Measurements from ENCODE around the gene GPHN. TPM values are rescaled to one million over a fixed set of nuclear protein-coding genes. Genes with fewer than 3 reads are reported as not detected.

GPHN gene
- total and polyA plus RNA-seq, 4 donors = 9.1 to 57.6 (median 33.9) TPM

- TF ChIP-seq CTCF (IDR thresholded peaks at IDR 0.05; ENCODE audit: control extremely low read depth, extremely low read depth) = no peak
- peaks cover 0 to 16% (median 2%) of the 10 kb centered on the region in 4 donors for H3K9me3 ChIP-seq (ENCODE audit: control insufficient read depth in 4 of 4, insufficient read depth in 3 of 4, low read length in 3 of 4)
- WGBS, 2 donors = 95 to 98% methylated on average over 4 of the region's 4 CpGs
- no peak for ATAC-seq (ENCODE audit: insufficient read depth, low FRiP score)
- no peak overlapping the region for H3K27ac ChIP-seq (ENCODE audit: low read depth in 1 of 2, low read length in 1 of 2)
- H3K4me1 ChIP-seq (ENCODE audit: control insufficient read depth in 5 of 5, insufficient read depth in 5 of 5, low read length in 5 of 5) = no peaks in the 10 kb centered on the region
- H3K9ac ChIP-seq (ENCODE audit: insufficient read depth in 1 of 2, low read length in 2 of 2) = no peak overlapping the region
- H3K36me3 ChIP-seq (ENCODE audit: control insufficient read depth in 4 of 4, insufficient read depth in 4 of 4, low read length in 4 of 4) = no peaks in the 10 kb centered on the region
- no peaks in the 10 kb centered on the region for H3K27me3 ChIP-seq (ENCODE audit: control insufficient read depth in 3 of 3, insufficient read depth in 3 of 3, low read length in 2 of 3)
- no peak for DNase-seq
- no peak overlapping the region for H3K4me3 ChIP-seq
Measured at GRCh38 chr14:66595394-66595793, 87.4 kb downstream of the GPHN start.

GRCh38 chr14:66596241-66596985, 88.5 kb downstream of the GPHN start:
- no peaks in the 10 kb centered on the region for H3K27me3 ChIP-seq (ENCODE audit: control insufficient read depth in 3 of 3, insufficient read depth in 3 of 3, low read length in 2 of 3)
- 96% methylated on average over 9 of the region's 9 CpGs for WGBS, 2 donors
- no peaks in the 10 kb centered on the region for H3K36me3 ChIP-seq (ENCODE audit: control insufficient read depth in 4 of 4, insufficient read depth in 4 of 4, low read length in 4 of 4)
- H3K27ac ChIP-seq (ENCODE audit: low read depth in 1 of 2, low read length in 1 of 2) = no peak overlapping the region
- no peaks in the 10 kb centered on the region for H3K4me1 ChIP-seq (ENCODE audit: control insufficient read depth in 5 of 5, insufficient read depth in 5 of 5, low read length in 5 of 5)
- ATAC-seq (ENCODE audit: insufficient read depth, low FRiP score) (no peak), DNase-seq (no peak)
- no peak for TF ChIP-seq CTCF (IDR thresholded peaks at IDR 0.05; ENCODE audit: control extremely low read depth, extremely low read depth)
- peaks cover 0 to 16% (median 2%) of the 10 kb centered on the region in 4 donors for H3K9me3 ChIP-seq (ENCODE audit: control insufficient read depth in 4 of 4, insufficient read depth in 3 of 4, low read length in 3 of 4)
- no peak overlapping the region for H3K9ac ChIP-seq (ENCODE audit: insufficient read depth in 1 of 2, low read length in 2 of 2)
- H3K4me3 ChIP-seq = no peak overlapping the region

- 93 to 96% methylated on average over 3 of the region's 3 CpGs for WGBS, 2 donors
- no peak for DNase-seq
- Histone ChIP-seq H3K9me3 (ENCODE audit: control insufficient read depth in 4 of 4, insufficient read depth in 3 of 4, low read length in 3 of 4) (peaks cover 0 to 14% (median 2%) of the 10 kb centered on the region in 4 donors), H3K27me3 (ENCODE audit: control insufficient read depth in 3 of 3, insufficient read depth in 3 of 3, low read length in 2 of 3) (no peaks in the 10 kb centered on the region), H3K4me3 (no peak overlapping the region), H3K9ac (ENCODE audit: insufficient read depth in 1 of 2, low read length in 2 of 2) (no peak overlapping the region), H3K4me1 (ENCODE audit: control insufficient read depth in 5 of 5, insufficient read depth in 5 of 5, low read length in 5 of 5) (peaks cover 0 to 4% (median 0%) of the 10 kb centered on the region in 5 donors), H3K27ac (ENCODE audit: low read depth in 1 of 2, low read length in 1 of 2) (no peak overlapping the region), H3K36me3 (ENCODE audit: control insufficient read depth in 4 of 4, insufficient read depth in 4 of 4, low read length in 4 of 4) (no peaks in the 10 kb centered on the region)
- no peak for TF ChIP-seq CTCF (IDR thresholded peaks at IDR 0.05; ENCODE audit: control extremely low read depth, extremely low read depth)
- ATAC-seq (ENCODE audit: insufficient read depth, low FRiP score) = no peak
Measured at GRCh38 chr14:66600416-66600815, 92.5 kb downstream of the GPHN start.

Measured in lung (tissue), 12 donors.